ENCODE data around the gene GRAMD1A.
"Not testable (repeated sequence)": the region's sequence is repeated elsewhere in the genome, so short reads cannot be mapped to it uniquely, and the experiment has no call there.

GRAMD1A gene

GRCh38 chr19:34999498-35000337 is at the start of gene GRAMD1A:
Gene GRAMD1A (plus strand): TSS chr19:35000323. CDS start chr19:35000479, 156 bp downstream.
- DNase-seq (ENCODE audit: low read depth) = peak; percentile 57

GRCh38 chr19:34953092-34953491 is 47.0 kb upstream of the GRAMD1A start:
- no peak for DNase-seq (ENCODE audit: low read depth)

- DNase-seq (ENCODE audit: low read depth) = no peak
Measured at GRCh38 chr19:34957830-34958751, 42.0 kb upstream of the GRAMD1A start.

GRCh38 chr19:34959021-34959420 is 41.1 kb upstream of the GRAMD1A start:
- DNase-seq (ENCODE audit: low read depth) = no peak

GRCh38 chr19:34960103-34960805 is 39.9 kb upstream of the GRAMD1A start:
- DNase-seq (ENCODE audit: low read depth) = no peak

- DNase-seq (ENCODE audit: low read depth) = no peak
Measured at GRCh38 chr19:34960940-34961679, 39.0 kb upstream of the GRAMD1A start.

GRCh38 chr19:34961775-34962686 is 38.1 kb upstream of the GRAMD1A start:
- DNase-seq (ENCODE audit: low read depth) = no peak

GRCh38 chr19:34962687-34963572 is 37.2 kb upstream of the GRAMD1A start:
- no peak for DNase-seq (ENCODE audit: low read depth)

- DNase-seq (ENCODE audit: low read depth) = no peak
Measured at GRCh38 chr19:34963573-34964406, 36.3 kb upstream of the GRAMD1A start, which contains the start of gene ZNF792. Gene ZNF792 (minus strand): TSS chr19:34964229. CDS start chr19:34963662, 567 bp downstream.

- no peak for DNase-seq (ENCODE audit: low read depth)
Measured at GRCh38 chr19:34964598-34964997, 35.5 kb upstream of the GRAMD1A start.

- not testable (repeated sequence) for DNase-seq (ENCODE audit: low read depth)
Measured at GRCh38 chr19:34965505-34965904, 34.6 kb upstream of the GRAMD1A start.

GRCh38 chr19:34967551-34967950 is 32.6 kb upstream of the GRAMD1A start:
- no peak for DNase-seq (ENCODE audit: low read depth)

GRCh38 chr19:34969721-34970120 is 30.4 kb upstream of the GRAMD1A start:
- DNase-seq (ENCODE audit: low read depth) = no peak

GRCh38 chr19:34970185-34970780 is 29.8 kb upstream of the GRAMD1A start:
- DNase-seq (ENCODE audit: low read depth) = not testable (repeated sequence)

GRCh38 chr19:34972163-34972705 is 27.9 kb upstream of the GRAMD1A start:
- DNase-seq (ENCODE audit: low read depth) = no peak

GRCh38 chr19:34974646-34975045 is 25.5 kb upstream of the GRAMD1A start:
- no peak for DNase-seq (ENCODE audit: low read depth)

- no peak for DNase-seq (ENCODE audit: low read depth)
Measured at GRCh38 chr19:34975056-34975455, 25.1 kb upstream of the GRAMD1A start.

- no peak for DNase-seq (ENCODE audit: low read depth)
Measured at GRCh38 chr19:34976611-34977010, 23.5 kb upstream of the GRAMD1A start.

All from fibroblast of the conjunctiva (primary cell).